AG09319 (cell line): ENCODE measurements around the gene LPP.

Experiments used
- DNase-seq: peaks from one replicate; pipeline ENCODE4 v3.0.0-alpha.2; 2010; ENCODE audit warnings: low read depth; ENCODE audit errors: extremely low read depth
- TF ChIP-seq, protein P1 (sequence below): IDR thresholded peaks from 2 replicates; pipeline ENCODE4 v1.5.1; 2011; ENCODE audit warnings: low read depth, mild to moderate bottlenecking, inconsistent platforms, low read length, moderate library complexity

Gene LPP

DNA sequence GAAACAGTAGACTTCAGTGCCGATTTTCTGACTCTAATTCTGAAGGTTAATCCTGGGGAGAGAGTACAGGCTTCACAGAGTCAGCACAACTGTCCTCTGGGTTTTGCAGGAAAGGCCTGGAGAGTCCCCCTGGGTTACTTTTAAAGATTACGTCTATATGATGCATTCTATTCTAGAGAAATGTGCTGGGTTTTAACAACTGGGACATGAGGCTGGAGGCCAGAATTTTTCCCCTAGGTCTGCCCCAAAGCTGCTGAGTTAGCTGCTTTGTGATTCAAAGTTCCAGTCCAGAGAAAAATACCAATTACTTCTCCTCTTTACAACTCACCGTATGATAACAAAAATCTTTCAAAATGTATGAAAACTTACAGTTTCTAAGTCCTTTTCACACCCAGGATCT lies 777.1 kb downstream of the LPP start:
- DNase-seq: no peak
- TF ChIP-seq, protein P1, sequence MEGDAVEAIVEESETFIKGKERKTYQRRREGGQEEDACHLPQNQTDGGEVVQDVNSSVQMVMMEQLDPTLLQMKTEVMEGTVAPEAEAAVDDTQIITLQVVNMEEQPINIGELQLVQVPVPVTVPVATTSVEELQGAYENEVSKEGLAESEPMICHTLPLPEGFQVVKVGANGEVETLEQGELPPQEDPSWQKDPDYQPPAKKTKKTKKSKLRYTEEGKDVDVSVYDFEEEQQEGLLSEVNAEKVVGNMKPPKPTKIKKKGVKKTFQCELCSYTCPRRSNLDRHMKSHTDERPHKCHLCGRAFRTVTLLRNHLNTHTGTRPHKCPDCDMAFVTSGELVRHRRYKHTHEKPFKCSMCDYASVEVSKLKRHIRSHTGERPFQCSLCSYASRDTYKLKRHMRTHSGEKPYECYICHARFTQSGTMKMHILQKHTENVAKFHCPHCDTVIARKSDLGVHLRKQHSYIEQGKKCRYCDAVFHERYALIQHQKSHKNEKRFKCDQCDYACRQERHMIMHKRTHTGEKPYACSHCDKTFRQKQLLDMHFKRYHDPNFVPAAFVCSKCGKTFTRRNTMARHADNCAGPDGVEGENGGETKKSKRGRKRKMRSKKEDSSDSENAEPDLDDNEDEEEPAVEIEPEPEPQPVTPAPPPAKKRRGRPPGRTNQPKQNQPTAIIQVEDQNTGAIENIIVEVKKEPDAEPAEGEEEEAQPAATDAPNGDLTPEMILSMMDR: no peak

DNA sequence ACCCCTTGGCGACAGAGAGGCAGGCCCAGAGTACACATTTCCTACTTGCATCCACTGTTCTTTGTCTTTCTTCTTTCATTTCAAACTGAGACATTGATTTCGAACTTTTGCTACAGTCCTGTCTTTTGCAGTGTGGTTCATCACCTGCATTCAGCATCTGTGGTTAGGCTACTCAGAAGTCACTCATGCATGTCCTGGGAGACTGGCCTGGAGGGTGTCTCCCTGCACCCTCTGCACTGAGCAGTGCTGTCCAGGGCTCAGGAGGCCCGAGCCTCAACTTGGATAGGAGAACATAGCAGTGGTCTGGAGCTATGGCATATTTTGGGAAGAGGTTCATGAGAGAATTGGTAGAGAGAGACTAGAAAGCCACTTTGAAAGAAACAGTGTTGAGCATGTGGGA lies 777.6 kb downstream of the LPP start:
- TF ChIP-seq, protein P1: no peak
- no peak for DNase-seq

- DNase-seq: no peak
- TF ChIP-seq, protein P1: no peak
Observed at GRCh38 chr3:188934989-188935388, 781.0 kb downstream of the LPP start.

DNA sequence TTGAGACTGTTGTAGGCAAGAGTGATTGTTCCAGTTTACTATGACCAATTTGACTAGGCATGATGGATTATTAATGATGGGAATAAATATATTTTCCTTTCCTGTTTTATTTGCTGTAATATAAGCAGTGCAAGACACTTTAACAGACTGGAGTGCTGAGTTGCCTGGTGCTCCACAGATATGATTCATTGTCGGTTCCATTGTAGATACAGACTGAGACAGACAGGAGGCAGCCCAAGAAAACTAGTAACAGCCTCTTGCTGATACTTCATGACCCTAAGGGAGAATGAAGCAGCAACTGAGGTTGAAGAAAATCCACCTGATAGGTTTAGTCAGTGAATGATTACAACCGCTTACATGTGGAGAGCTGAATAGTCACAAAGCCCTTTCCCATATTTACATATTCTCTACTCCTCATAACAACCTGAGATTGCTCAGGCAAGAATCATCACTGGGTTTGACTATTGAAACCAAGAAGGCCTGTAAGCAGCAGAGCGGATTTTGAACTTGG lies 782.7 kb downstream of the LPP start:
- TF ChIP-seq, protein P1: no peak
- no peak for DNase-seq

DNA sequence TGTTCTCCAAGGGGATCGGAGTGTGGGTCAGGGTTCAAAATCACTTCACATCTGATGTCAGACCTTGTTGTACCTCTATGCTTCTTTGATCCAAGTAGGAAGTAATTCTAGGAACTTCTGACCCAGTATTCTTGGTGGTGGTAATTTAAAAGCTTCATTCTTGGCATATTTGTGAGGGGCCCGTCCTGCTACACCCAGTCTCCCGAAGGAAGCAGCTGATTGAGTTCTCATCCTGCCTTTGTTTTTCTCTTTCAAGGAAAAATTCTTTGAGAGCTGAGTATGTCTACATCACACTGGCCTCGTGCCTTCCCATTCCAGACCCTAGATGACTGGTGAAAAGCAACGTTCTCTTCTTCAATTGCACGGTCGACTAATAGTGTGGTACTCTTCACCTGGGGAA lies 783.4 kb downstream of the LPP start:
- DNase-seq: no peak
- TF ChIP-seq, protein P1: no peak

- no peak for DNase-seq
Observed at GRCh38 chr3:188938999-188939398, 785.0 kb downstream of the LPP start.

DNA sequence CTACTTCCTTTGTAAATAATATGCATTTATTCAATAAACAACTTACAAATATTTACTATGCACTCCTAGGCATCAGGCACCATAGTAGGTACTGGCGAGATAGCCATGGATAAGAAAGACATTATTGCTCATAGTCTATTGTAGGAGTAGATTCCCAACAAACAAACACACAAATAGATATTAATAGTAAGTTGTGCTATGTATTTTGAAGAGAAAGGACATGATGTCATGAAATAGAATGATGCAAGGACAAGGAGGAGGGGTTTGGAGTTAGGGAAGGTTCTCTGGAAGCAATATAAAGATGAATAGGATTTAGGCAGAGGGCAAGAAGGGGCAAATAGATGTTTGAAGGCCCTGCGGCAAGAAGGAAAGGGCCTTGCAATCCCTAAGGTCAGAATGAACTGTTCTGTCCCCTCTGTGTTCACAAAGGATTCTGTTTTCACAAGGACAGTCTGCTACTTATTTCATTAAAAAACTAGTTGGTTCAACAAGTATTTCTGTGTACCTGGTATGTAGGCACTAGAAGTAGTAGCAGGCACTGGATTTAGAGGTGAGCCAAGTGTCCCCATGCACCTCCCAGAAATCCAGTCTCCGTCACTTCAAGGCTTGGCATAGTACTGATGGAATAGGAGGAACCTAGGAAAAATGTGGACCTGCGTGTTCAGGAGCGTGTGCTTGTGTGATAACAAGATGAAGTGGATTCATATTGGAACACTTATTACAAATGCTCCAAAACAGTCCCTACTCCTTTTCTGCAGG lies 786.0 kb downstream of the LPP start:
- no peak for DNase-seq
- TF ChIP-seq, protein P1: no peak

More at GRCh38 chr3:188938999-188939398, 785.0 kb downstream of the LPP start:
- TF ChIP-seq, protein P1: no peak
